Stimulated activated CD8-positive, alpha-beta memory T cell treated with anti-CD3 and anti-CD28 coated beads, Interleukin-15, amount 100 ng/mL, for 1 hour (primary cell): ENCODE results near the gene MMP2.

ENCODE experiments used
- DNase-seq: peaks from one replicate; pipeline ENCODE4 v3.0.0-alpha.2; 2020; ENCODE audit warnings: low read depth

Gene MMP2

DNA sequence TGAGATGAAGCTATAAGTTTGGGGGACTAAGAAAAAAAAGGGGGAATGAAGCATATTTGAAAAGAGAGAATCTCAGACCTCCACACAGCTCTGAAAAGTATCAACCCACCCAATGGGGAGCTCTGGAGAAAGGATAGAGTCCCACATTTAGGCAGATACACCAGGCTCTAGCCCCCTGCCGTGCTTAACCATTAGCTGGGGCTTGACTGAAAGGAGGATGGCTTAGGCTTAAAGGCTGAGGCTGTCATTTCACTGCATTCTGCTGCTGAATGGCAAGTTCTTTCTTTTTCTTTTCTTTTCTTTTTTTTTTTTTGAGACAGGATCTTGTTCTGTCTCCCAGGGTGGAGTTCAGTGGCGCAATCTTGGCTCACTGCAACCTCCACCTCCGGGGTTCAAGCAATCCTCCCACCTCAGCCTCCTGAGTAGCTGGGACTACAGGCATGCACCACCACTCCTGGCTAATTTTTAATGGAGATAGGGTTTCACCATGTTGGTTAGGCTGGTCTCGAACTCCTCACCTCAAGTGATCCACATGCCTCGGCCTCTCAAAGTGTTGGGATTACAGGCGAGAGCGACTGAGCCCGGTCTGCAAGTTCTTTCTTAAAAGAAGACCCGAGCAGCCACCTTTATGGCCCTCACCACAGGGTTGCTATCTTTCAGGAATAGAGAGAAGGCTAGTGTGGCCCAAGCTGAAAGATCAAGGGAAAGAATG, 9.0 kb upstream of the MMP2 start:
- no peak for DNase-seq

DNA sequence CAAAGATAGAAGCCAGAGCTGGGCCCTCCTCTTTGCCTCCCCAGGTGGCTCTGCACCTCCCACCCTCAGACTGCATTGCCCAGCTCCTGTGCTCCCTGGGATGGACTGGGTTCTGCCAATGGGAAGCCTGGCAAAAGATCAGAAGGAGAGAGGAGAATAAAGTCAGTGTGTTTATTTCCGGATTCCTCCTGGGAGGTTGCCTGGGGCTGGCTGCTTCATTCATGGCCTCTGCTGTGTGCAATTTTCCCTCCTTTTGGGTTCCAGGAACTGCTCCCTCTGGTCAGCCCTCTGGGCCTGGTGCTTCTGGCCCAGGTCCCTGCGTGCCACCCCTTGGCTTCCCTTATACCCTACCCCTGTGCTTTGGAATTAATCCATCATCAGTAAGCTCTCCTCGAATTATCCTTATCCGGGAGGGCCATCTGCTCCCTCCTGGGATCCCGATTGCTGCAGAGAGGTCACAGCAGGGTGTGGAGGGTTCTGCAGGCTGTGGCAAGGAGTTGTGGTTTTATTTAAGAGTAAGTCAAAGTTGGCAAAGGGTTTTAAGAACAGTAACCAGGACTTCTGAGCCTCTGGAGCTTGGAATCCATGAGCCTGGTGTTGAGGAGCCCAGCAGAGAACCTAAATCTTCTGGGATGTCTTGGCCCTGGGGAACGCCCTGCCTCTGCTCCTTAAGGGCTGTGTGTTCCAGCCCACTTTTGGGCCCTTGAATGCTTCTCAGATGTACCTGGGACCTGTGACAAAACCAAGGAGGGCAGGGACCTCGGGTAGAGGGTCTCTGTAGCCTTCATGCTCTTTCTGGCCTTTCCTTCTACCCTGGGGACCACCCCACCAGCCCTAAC, 8.2 kb upstream of the MMP2 start:
- DNase-seq = no peak

GRCh38 chr16:55471448-55472097, 7.4 kb upstream of the MMP2 start:
- no peak for DNase-seq

GRCh38 chr16:55473587-55473986, 5.4 kb upstream of the MMP2 start:
- DNase-seq = no peak

GRCh38 chr16:55474821-55475220, 4.2 kb upstream of the MMP2 start:
- no peak for DNase-seq

- DNase-seq = no peak
These were observed 3.1 kb upstream of the MMP2 start for GRCh38 chr16:55475919-55476318.

DNA sequence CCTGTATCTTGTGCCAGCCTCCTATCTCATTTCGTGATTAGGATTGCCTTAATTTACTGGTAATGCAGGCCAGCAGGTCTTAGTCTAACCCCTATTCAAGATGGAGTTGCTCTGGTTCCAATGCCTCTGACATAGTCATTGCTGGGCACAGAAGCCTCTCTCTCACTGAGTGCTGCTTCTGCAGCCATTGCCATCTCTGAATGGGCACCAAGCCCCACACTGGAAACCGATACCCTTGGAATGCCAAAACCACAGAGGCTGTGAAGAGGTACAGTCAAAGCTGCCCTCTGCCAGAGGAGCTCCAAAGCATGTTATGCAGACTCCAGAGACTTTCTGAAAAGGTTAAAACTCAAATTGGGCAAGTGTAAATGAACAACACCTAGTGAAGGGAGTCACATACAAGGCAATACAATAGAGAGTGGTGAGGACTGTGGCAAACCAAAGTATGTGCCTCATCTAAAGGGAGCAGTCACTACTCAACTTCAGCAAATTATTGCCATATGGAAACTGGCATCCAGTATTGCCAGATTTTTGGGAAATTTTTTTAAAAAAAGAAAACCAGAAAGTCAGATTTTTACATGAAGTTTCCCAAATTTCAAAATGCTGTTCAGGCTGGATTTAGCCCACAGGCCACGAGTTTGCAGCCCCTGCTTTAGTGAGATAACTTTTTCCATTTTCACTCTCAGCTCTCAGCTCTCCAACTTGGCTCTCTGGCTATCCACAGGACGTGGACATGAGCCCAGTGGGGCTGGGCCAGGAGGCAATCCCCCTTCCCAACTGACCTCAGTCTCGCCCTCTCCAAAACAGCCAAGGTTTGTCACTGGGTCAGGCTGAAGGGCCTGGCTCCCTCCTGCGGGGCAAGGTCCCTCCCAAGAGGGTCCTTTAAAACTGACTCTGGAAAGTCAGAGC, 2.1 kb upstream of the MMP2 start:
- DNase-seq = no peak

DNA sequence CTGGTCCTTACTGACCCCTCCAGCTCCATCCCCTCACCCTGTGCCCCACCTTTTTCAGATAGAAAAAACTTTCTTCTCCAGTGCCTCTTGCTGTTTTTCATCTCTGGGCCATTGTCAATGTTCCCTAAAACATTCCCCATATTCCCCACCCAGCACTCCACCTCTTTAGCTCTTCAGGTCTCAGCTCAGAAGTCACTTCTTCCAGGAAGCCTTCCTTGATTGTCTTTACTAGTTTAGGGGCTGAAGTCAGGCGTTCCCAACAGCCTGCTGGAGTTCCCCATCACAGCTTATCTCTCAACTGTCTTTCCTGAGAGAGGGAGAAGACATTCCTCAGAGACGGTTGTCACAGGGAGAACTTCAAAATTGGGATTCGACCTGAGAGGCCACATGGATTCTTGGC, 1.3 kb upstream of the MMP2 start:
- DNase-seq = no peak

- no peak for DNase-seq
These were observed 587 bp downstream of the MMP2 start for GRCh38 chr16:55479430-55480140.

DNA sequence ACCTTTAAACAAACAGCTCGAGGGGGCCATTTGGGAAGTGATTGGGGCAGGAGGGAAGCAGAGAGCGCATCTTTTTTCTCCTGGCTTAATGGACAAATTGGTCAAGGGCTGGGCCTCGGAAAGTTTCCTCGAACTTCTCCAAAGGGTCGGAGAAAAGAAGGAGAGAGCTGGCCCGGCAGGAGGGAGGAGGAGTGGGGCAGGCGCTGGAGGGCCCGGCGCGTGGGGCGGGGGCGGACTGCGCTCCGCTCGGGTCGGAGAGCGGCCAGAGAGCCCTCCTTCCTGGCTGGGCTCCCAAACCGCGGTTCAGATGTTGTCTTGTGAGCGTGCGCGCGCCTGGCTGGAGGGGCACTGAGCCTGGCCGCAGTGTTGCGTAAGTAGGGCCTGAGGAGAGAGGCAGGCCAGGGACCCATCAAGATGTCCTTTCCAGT, 1.2 kb downstream of the MMP2 start:
- DNase-seq = no peak

DNA sequence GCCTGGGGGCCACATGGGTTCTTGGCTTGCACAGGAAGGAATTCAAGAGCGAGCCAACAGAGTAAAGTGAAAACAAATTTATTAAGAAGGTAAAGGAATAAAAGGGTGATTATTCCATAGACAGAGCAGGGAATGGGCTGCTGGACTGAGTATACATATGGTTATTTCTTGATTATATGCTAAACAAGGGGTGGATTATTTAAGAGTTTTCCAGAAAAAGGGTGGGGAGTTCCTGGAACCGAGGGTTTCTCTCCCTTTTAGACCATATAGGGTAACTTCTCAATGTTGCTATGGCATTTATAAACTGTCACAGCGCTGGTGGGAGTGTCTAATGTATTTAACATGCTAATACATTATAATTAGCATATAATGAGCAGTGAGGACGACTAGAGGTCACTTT, 2.0 kb downstream of the MMP2 start:
- DNase-seq = no peak

DNA sequence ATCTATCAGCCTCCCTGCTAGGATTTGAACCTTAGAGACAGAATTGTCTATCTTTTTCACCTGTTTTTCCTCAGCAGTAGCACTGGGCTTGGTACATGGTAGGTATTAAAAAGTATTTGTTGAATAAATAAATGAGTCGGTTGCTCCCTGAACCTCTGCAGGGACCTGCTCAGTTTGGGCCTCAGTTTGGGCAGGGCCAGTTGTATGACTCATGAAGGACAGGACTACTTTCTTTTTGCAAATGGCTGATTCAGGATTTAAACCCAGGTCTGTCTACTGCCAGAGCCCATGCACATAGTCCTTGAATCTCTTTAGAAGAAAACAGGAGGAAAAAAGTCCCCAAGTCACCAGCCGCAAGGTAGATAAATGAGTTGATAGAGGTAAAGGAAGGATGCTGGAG, 3.1 kb downstream of the MMP2 start:
- DNase-seq = no peak

- DNase-seq = no peak
These were observed 8.2 kb downstream of the MMP2 start for GRCh38 chr16:55487048-55487803.

DNA sequence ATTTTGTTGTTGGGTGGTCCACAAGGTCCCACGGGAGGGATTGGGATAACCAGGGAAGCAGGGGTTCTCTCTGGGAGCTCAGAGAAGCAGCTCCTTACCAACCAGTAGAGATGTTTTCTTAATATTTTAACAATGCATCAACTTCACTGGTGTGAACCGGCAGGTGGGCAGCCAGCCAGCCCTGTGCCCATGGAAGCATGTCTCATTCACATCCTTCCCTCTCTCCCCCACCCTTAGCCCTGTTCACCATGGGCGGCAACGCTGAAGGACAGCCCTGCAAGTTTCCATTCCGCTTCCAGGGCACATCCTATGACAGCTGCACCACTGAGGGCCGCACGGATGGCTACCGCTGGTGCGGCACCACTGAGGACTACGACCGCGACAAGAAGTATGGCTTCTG, 9.3 kb downstream of the MMP2 start:
- no peak for DNase-seq

DNA sequence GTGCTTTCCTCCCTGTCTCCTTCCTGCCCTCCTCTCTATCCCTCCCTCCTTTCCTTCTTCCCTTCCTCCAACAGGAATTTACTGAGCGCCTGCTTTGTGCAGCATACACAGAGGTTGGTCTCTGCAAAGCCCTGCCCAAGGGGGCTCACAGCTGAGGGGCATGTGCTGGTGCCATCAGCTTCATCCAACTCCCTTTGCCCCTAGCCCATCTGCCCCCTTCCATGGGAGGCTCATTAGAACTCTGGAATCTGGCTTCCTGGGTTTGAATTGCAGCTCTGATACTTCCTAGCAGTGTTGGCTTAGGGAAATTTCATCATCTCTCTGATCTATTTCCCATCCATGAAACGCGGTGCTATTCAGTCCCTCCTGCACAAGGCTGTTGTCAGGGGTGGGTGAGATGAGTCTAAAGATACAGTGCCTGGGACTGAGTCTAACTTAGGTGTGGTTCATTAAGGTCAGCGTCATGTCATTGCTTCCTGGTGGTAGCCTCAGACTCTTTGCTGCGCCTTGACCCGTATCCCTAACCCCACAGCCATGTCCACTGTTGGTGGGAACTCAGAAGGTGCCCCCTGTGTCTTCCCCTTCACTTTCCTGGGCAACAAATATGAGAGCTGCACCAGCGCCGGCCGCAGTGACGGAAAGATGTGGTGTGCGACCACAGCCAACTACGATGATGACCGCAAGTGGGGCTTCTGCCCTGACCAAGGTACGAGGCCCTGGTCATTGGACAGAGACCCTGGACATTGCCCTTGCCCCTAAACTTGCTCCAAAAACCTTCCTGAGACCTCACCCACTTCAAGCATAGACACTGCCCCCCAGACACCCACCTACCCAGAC, 10.3 kb downstream of the MMP2 start:
- no peak for DNase-seq

DNA sequence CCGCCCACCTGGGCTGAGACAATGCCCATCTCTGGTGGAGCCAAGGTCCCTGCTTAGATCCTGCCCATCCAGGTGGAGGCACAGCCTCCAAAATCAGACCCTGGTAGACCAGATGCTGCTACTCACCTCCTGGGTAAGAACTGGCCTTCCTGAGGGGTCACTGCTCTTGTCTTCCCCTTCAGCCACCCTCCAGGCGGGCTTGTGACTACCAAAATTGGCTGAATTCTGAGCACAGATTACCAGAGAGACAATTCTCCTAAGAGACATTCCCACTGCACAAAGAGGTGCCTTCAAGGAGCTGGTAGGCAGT, 10.9 kb downstream of the MMP2 start:
- DNase-seq = no peak

DNA sequence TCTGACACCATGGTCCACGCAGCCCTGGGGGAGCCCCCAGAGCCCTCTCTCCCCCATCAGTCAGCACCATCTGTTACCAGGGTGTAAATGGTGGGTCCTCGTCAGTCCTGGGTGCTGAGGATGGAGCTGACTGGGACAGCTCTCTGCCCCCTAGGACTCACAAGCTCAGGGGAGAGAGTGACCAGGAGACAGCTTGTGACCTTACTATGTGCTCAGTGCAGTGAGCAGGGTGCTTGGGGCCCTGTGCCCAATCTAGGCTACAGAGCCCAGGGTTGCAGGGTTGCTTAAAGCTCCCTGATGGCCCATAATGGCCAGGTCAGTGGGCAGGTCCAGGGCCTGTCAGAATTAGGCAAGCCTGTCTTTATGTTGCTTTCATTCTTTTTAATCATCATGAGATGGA, 11.3 kb downstream of the MMP2 start:
- DNase-seq = no peak

GRCh38 chr16:55491691-55492090, 12.7 kb downstream of the MMP2 start:
- DNase-seq = no peak

DNA sequence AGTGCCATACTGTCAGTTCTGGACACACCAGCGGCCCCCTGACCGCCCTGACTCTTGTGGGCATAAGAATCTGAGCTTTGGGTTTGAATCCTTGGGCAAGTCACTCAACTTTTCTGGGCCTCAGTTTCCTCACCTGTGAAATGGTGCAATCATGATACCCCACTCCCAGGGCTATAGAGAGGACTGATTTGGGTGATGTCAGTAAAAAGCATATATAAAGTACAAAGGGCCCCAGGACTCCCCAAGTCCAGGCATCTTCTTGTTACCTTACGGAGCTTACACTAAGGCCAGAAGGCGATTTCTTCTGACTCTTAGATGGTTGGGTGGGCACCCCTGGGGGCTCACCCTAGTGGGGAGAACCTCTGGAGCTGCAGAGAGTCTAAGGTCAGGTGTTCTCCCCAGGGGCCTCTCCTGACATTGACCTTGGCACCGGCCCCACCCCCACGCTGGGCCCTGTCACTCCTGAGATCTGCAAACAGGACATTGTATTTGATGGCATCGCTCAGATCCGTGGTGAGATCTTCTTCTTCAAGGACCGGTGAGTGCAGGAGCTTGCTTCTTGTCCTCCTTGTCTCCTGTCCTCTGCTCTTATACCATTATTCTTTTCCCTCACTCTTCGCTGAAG, 13.9 kb downstream of the MMP2 start:
- no peak for DNase-seq
